Subcutaneous adipose tissue (tissue), 4 donors: Measurements from ENCODE around the gene KANSL1. TPM values are rescaled to one million over a fixed set of nuclear protein-coding genes. Genes with fewer than 3 reads are reported as not detected.

Experiments used
- total RNA-seq, 4 donors: library from RNA; depleted of rRNA; stranded (reverse); fragments of >200 nt; gene quantifications; one replicate each; pipeline ENCODE4 v1.1.0, GENCODE V29; 2016
- TF ChIP-seq, protein P1 (sequence below): fragments of 450-650 bp; IDR thresholded peaks from one replicate; pipeline ENCODE4 v1.5.1; 2016; ENCODE audit warnings: low read depth, mild to moderate bottlenecking, control low read depth, antibody characterized with exemption, moderate library complexity

The KANSL1 gene
- total RNA-seq, 4 donors from 2014 or later = 71.1 to 128 (median 74.8) TPM

DNA sequence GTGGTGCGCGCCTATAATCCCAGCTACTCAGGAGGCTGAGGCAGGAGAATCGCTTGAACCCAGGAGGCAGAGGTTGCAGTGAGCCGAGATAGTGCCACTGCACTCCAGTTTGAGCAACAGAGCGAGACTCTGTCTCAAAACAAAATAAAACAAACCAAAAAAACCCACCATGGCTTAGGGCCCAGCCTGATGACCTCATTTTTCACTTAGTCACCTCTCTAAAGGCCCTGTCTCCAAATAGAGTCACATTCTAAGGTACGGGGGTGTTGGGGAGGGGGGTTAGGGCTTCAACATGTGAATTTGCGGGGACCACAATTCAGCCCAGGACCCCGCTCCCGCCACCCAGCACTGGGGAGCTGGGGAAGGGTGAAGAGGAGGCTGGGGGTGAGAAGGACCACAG lies 195.6 kb downstream of the KANSL1 start:
- TF ChIP-seq, protein P1, sequence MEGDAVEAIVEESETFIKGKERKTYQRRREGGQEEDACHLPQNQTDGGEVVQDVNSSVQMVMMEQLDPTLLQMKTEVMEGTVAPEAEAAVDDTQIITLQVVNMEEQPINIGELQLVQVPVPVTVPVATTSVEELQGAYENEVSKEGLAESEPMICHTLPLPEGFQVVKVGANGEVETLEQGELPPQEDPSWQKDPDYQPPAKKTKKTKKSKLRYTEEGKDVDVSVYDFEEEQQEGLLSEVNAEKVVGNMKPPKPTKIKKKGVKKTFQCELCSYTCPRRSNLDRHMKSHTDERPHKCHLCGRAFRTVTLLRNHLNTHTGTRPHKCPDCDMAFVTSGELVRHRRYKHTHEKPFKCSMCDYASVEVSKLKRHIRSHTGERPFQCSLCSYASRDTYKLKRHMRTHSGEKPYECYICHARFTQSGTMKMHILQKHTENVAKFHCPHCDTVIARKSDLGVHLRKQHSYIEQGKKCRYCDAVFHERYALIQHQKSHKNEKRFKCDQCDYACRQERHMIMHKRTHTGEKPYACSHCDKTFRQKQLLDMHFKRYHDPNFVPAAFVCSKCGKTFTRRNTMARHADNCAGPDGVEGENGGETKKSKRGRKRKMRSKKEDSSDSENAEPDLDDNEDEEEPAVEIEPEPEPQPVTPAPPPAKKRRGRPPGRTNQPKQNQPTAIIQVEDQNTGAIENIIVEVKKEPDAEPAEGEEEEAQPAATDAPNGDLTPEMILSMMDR = no peak

DNA sequence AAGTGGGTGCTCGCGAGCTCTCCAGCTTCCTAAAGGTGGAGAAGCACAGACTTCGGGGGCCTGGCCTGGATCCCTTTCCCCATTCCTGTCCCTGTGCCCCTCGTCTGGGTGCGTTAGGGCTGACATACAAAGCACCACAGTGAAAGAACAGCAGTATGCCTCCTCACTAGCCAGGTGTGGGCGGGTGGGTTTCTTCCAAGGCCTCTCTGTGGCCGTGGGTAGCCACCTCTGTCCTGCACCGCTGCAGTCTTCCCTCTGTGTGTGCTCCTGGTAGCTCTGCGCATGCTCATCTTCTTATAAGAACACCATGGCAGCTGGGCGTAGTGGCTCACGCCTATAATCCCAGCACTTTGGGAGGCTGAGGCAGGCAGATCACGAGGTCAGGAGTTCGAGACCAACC lies 196.1 kb downstream of the KANSL1 start:
- TF ChIP-seq, protein P1 = no peak

DNA sequence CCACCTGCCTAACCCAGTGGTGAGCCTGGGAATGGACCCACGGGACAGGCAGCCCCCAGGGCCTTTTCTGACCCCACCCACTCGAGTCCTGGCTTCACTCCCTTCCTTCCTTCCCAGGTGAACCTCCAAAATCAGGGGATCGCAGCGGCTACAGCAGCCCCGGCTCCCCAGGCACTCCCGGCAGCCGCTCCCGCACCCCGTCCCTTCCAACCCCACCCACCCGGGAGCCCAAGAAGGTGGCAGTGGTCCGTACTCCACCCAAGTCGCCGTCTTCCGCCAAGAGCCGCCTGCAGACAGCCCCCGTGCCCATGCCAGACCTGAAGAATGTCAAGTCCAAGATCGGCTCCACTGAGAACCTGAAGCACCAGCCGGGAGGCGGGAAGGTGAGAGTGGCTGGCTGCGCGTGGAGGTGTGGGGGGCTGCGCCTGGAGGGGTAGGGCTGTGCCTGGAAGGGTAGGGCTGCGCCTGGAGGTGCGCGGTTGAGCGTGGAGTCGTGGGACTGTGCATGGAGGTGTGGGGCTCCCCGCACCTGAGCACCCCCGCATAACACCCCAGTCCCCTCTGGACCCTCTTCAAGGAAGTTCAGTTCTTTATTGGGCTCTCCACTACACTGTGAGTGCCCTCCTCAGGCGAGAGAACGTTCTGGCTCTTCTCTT lies 196.8 kb downstream of the KANSL1 start:
- TF ChIP-seq, protein P1 = no peak

DNA sequence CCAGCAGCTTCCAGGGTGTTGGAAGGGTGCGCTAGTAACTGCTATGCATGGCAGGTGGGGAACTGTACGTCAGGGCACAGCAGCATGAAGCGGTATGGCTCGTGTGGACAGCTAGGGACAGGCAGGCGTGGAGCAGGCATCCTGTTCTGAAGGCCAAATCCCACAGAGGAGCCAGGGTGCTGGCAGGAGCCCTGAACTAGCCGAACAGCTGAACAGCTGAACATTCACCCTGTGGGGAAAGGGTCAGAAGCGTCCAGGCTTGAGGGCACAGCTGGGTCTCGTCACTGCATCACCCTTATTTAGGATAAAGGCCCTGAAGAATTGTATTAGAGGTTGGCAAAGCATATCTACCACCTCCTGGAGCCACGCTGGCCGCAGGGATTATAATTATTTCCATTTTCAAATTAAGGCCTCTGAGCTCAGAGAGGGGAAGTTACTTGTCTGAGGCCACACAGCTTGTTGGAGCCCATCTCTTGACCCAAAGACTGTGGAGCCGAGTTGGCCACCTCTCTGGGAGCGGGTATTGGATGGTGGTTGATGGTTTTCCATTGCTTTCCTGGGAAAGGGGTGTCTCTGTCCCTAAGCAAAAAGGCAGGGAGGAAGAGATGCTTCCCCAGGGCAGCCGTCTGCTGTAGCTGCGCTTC lies 197.5 kb downstream of the KANSL1 start:
- TF ChIP-seq, protein P1 = no peak

DNA sequence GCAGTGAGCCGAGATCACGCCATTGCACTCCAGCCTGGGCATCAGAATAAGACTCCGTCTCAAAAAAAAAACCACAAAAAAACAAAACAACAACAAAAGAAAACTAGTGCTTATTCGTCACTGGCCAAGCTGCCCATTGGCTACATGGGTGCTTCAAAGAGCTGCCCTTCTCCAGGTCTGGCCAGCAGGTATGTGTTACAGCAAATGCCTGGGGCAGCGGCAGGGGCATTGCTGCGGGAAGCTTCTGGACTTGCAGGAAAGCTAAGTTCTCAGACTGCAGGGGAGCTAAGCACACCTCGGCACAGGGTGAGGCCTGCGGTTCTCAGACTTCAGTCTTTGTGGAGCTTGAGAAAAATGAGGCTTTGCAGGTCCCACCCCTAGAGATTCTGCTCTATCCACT lies 198.2 kb downstream of the KANSL1 start:
- TF ChIP-seq, protein P1 = no peak

DNA sequence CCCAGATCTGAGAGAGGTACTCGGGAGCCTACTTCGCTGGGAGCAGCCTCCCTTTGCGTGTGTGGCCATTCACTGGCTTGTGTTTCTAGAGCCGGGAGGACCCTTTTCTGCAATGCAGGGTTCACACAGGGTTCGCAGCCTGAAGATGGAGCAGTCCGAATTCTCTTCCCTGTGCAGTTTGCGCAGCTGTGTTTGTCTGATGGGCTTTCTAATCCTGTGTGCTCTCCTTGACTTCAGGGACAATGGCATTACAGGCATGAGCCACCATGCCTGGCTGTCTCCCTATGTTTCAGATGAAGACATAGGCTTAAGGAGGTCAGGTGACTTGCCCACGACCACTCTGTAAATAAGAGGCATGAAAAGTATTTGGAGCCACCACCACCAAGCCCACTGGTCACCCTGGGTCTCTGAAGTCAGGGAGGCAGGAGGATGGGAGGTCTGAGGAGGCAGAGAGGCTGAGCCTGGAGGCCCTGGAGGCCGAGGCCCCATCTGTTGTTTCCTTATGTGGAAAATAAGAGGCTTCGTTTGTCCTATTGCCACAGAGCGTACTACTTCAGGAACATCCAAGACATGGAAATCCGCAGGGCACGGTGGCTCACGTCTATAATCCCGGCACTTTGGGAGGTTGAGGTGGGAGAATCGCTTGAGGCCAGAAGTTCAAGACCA lies 199.1 kb downstream of the KANSL1 start:
- TF ChIP-seq, protein P1 = no peak

DNA sequence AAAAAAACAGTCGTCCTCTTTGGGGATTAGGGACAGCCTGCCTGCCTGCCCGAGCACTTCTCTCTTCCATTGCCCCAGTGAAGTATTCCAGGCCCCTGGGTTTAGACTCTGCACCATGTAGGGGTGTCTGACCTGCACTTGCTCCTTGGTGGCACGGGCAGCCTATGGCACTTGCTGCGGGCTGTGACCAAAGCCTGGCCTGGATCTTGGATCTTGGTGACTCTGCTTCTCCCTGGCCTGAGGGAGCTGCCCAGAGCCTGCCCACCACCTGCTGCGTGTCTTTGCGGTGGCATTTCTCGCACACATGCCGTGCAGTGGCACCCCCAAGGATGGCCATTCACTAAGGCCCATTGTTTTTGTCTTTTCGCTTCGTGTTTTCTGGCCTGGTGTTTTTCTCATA lies 200.3 kb downstream of the KANSL1 start:
- TF ChIP-seq, protein P1 = no peak
